NCI-H345 treated with DMSO at 0.1 percent for 48 hours (cell line): Measurements from ENCODE around the gene SRD5A3.

Experiments
- DNase-seq: peaks from one replicate; lab custom pipeline; 2025; ENCODE audit not compliant: unreplicated experiment; lab: John Stamatoyannopoulos, UW

Gene SRD5A3

DNA sequence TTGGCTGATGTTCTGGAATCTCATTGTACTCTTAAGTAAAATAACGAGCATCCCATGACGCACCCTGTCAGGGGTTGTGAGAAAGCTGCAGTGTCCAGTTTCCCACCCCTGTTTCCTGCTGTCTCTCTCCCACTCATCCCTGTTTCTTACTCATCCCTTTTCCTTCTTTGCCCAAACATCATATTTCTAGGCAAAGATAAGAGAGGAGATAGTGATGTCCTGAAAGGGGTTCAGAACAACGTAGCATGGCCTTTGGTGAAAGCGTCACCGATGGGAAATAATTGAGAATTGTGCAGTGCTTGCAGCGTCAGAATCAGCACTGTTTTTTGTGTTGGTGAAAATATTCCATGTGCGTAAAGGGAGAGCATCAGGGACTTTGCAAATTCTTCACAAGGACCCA lies 26.2 kb downstream of the SRD5A3 start:
- no peak for DNase-seq

DNA sequence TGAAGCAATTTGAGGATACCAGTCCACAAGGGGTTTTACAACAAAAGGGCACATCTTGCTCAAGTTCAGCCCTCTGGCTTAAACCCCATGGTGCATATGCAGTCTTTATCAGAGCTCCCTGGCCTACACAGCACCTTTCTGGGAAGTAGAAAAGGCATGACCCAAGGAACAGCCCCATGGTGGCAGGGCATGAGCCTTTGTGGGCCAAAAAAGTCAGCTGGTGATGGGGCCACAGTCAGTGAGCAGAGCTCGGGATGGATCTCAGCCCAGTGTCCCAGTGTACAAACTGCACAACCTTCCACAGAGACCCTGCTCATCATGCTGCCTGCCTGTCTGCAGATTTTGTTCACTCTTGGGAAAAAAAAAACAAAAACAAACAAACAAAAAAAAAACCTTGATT lies 27.4 kb downstream of the SRD5A3 start:
- no peak for DNase-seq

DNA sequence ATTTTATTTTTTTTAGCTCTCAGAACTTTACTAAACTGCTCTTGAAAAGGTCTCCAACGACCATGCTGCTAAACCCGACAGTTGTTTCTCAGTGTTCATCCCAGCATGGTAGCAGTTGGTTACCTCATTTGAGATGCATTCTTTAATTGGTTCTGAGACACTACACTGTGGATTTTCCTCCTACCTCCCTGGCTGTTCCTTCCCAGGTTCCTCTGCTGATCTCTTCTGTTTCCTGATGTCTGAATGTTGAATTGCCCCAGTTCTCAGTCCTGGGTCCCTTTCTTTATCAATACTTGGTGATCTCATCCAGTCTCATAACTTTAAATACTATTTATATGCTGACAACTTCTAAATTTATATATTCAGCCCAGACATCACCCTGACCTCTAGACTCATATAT lies 30.7 kb downstream of the SRD5A3 start:
- no peak for DNase-seq

DNA sequence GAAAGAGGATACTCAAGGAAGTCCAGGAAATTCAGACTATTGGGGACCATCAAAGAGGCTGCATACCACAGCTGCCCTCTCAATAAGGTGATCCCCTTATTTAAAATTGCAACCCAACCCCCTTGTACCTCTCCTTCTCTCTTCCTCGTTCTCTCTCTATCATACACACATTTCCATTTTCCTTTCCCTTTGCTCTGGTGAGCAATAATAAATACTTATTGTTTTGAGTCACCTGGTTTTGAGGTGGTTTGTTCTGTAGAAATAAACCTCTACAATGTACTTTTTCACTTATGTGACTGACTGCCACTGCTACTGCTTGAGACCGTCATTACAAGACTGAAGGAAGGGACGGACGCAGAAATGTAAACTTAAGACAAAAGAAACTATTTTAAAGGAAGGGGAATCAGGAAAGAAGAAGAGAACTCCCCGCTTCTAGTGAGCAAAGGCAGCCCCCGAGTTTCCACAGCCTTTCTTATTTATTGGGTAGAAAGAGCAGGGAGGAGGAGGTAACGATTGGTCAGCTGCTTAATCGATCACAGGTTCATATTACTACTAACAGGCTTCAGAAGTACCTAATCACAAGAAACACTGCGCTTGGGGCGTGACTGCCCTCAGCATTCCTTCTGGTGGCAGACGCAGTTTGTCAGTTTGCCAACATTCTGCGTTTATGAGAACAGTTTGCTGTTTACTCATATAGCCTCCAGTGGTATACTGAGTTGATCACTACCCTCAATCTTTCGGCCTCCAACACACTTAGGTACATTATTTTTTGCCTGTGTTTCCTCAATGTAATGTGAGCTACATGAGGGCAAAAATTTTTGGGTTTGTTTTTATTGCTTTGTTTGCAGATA lies 32.8 kb downstream of the SRD5A3 start:
- no peak for DNase-seq

DNA sequence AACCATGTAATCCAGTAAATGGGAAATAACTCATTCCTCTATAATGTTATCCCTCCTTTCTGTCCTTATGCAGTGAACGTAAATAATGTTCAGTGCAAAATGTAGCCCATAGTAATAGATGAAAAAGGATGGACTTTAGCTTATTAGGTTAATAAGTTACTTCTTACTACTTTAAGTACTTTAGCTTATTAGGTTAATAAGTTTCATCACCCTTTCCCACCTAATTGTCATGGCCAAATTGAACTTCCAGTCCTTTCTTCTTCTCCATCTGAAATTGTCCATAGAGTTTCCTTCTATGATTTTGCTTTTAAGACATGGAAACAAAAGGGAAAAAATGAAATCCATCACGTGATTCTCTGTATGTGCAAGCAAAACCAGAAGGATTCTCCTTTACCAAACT lies 34.5 kb downstream of the SRD5A3 start:
- no peak for DNase-seq

DNA sequence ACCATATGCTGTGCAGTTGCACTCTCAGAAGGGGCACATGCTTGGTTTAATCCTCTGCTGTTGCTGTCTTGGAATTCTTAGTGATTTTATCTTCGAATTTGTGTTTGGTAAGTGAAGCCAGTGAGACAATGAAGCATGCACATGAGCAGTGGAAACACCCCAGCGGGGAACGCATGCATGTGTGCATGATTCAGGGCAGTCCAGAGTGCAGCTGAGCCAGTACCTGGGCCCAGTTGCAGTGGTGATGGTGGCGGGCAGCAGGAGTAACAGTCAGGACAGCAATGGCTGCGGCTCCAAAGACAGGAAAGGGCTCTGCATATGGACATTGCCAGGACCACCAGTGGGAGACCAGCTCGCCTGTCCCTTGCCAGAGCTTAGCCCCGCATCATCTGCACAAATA lies 35.5 kb downstream of the SRD5A3 start:
- DNase-seq: no peak

DNA sequence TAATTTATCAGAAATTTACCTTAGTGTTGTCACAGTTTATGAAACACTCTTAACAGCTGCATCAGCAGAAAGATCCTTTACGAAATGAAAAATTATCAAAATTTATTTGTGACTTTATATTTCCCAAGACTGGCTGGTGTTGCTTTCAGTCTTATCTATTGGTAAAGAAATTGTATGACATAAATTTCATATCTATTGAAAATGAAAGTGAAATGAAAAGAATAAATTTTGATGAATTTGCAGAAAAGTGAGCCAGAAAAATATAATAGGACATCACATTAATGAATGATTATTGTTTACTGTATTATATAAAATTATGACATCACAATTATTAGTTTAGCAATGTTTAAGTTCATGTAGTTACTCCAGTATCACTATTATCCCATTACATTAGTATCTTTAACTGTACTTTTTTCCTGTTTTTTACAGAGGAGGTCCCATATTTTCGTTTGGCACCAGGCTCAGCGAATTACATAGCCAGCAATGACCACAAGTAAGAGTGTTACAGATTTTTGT lies 36.5 kb downstream of the SRD5A3 start:
- DNase-seq: no peak

DNA sequence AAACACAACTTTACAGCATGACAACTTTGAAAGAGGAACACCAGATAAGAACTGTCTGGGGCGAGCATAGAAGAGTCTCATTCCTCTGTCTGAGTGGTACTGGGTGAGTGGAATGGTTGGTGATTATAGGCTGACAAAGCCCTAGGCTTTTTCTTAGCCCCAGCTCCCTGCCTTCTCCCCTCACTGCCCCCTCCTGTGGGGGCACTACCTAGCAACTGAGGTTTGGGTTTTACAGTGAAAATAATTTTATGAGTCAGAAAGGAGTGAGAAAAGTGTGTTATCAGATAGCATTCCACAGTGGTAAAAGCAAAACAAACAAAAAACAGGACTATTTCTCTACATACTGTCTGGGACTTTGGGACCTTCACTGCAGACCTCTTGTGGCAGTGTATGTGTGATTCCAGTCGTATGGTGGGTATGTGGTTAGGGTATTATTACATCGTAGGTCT lies 39.2 kb downstream of the SRD5A3 start:
- no peak for DNase-seq

DNA sequence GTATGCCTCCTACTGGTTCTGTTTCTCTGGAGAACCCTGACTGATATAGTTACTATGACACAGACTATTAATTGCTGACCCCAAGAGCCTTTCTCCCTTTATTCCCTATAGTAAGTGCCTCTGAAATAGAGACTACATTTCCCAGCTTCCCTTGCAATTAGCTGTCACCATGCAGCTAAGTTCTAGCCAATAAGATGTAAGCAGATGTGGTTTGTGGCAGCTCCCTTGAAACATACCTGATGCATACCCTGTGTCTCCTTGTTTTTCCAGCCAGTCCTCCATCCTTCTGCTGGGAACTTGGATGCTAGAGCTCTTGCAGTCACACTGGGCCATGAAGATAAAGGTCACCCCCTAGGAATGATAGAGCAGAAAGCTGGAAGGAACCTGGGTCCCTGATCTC lies 40.0 kb downstream of the SRD5A3 start:
- no peak for DNase-seq

DNA sequence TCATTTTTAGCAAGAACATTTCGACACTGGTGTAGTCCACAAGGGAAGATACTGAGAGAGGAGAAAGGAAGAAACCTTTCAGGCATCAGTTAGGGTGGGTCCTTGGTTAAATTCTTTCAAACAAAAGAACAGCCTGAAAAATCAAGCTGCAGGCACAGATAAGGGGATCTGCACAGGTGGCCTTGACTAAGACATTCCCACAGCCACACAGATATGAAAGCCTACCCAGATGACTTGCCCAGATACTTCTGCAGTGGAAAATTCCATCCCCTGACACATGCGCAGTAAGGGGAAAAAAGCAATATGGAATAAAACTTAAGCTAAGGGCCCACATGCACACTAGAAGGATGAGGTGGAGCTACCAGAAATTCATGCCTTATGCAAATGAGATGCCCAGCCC lies 40.8 kb downstream of the SRD5A3 start:
- DNase-seq: no peak

DNA sequence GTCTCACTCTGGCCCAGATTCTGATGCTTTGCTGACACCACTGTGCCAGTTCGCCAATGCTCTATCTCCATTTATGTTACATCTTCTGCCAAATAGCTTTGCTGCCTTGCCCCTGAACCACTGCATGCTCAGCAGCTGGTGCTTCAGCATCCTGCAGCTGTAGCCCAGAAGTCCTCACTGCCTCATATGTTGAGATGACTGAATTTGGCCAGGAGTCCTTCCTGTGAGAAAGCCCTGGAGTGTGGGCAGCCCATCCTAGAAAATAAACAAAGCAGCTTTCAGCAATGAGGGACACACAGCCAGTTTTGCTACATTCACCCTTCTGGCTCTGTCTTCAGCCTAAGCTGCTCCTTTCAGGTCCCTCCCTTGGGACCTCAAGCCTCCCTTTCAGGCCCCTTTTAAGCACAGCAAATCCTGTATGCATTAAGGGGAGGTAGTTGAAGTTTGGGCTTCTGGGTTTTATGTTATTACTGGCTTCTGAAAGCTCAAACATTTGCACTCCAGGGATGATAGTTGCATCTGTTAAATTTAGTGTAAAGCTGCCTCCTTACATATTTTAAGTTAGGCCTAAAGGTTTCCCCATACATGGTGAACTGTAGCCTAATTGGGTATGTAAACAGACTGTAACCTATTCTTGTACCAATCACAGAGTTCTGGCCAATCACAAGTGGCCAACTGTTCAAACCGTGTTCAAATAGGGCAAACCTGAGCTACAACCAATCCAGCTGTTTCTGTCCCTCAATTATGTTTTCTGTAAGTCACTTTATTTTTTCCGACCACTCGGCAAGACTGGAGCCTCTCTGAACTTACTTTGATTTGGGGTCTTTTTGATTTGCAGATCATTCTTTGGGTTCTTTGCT lies 47.6 kb downstream of the SRD5A3 start:
- no peak for DNase-seq

DNA sequence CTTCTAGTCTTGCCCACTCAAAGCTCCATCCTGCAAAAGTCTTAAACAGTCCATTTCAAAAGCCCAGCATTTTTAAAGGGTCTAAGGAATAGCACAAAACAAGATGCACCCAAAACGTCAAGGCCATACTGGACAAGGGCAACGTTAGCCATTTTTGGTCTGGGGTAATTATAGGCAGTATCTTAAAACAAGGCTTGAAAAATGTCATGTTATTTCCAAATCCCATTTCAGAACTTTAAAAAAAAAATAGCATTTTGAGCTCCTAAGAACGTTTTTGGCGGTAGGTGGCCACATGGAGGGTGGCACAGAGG lies 49.1 kb downstream of the SRD5A3 start:
- no peak for DNase-seq

DNA sequence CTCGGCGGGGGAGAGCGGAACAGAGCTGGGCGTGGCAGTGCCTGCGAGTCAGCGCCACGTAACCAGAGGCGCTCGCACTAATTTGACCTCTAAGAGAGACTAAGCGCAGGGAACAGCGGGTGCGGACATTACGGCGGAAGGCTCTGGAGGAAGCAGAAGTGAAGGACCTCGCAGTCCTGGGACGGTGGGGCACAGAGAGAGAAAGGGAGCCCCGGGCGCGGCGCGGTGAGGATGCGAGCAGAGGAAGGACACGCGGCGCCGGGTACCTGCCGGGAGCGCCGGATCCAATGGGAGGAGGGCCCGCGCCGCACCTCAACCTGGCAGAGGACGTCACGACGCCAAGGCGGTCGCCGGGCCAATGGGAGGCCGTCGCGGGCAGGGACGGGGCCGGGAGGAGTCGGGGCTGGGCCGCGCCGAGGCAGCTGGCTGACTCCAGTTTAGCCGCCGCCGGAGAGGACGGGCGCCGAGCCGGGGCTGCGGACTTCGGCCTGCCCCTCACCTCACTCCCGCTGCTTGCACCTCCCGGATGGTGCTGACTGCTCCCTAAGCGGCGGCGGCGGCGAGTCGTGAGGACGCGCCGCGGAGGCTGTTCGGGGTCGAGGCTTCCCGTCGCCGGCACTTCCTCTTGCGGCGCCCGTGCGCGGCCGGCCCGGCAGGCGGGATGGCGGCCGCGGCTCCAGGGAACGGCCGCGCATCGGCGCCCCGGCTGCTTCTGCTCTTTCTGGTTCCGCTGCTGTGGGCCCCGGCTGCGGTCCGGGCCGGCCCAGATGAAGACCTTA lies 49.7 kb downstream of the SRD5A3 start, which contains the start of gene TMEM165:
TMEM165 (plus strand) TSS at position 429 of the 779 bp plus-strand sequence; CDS start at position 662, 233 bp downstream.
- DNase-seq: peak; percentile 78

DNA sequence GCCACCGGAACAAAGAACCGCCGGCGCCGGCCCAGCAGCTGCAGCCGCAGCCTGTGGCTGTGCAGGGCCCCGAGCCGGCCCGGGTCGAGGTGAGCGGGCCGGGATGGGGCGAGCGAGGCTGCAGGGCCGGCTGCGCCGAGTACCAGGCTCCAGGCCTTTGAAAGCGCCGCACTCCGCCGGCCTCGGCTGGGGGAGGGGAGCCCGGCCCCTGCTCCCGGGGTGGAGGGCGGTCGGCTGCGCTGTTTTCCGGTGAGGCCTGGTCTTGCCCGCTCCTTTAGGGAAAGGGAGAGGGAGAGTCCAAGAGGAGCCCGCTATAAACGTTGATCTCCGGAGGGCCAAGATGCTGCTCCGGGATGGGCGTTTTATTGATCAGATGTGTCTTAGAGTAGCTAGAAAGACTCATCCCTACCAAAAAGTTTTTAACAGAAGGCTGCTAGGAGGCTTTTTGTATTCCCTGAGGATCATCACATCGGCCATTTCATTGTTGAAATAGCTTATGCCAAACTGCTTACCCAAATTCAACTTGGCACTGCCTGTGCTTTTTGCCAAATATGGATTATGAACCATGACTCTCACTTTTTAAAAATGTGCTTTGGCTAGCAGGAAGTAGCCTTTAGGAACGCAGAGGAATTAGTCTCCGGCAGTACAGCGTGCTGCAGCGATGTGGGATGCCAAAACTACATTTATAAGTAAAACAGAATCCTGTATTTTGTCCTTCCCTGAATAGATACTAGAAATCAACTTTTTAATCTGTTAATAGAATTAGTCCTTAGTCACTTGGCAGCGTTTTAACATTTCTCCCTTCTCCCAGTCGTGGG lies 50.5 kb downstream of the SRD5A3 start:
- DNase-seq: no peak

DNA sequence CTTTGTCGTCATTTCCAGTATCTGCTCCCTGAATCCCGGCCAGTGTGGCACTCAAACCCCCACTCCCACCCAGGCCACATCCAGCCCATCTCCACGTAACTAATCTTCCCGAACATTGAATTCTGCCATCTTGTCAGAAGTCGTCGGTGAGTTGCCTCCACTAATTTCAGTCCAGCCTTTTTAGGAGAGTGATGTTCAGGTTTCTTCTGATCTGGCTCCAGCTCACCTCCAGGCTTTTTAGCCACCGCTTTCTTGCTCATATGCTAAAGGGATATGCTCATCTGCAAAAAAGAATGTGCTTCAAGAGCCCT lies 51.0 kb downstream of the SRD5A3 start:
- DNase-seq: no peak

DNA sequence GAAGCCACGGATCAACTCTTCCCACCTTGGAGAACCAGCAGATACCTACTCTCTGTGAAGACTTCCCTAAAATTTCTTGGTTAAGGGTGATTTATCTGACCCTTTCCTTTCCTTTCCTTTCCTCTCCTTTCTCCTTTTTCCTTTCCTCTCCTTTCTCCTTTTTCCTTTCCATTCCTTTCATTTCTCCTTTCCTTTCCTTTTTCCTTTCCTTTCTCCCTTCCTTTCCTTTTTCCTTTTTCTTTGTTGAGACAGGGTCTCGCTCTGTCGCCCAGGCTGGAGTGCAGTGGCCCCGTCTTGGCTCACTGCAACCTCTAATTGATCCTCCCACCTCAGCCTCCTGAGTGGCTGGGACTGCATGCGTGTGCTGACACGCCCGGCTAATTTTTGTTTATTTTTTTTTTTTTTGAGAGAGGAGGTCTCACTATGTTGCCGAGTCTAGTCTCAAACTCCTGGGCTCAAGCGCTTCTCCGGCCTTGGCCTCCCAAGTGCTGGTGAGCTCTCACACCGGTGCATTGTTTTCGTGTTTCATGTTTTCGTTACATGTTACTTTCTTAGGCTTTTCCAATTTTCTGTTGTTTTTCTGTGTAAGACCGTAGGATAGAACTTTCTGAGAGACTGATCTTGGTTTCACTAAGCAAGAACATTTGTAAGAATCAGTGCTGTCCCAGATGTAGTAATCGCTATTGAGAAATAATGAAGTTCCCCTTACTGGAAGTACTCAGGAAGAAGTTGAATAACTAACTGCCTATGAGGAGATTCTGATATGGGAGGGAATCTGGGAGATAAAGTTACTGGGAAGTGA lies 51.7 kb downstream of the SRD5A3 start:
- DNase-seq: no peak

DNA sequence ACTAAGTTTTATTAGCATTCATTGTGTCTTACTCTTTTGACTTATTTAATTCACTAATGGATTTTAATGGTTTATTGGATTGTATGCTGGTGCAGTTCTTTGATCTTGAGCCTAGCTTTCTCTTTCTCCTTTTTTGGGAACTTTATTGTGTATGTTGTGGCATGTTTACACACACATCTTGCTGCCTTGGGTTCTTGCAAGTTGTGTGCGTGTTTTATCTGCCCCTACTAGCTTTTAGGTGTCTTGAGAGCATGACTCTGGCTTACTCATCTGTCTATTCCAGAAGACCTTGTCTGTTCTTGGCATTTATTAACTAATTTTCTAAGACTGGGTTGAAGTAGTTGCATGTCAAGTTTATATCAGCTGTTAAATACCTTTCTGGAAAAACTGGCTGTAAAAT lies 52.4 kb downstream of the SRD5A3 start:
- DNase-seq: no peak

DNA sequence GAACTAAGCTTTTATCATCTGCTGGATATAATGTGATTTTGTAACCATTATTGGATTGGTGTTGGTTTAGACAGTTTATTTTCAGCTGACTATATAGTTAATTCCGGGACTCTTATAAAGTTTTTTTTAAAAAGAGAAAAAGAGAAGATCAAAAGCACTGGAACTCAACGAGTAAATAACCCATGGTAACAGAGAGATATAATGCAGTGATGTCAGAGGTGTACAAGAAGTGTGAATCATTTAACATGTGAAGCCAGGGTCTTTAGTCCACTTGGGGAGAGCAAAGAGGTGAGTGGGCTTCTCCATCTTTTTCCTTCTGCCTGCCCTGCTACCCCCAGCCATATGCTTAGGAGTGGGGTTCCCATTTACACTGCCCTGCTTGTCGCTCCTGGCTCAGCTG lies 52.9 kb downstream of the SRD5A3 start:
- DNase-seq: no peak

DNA sequence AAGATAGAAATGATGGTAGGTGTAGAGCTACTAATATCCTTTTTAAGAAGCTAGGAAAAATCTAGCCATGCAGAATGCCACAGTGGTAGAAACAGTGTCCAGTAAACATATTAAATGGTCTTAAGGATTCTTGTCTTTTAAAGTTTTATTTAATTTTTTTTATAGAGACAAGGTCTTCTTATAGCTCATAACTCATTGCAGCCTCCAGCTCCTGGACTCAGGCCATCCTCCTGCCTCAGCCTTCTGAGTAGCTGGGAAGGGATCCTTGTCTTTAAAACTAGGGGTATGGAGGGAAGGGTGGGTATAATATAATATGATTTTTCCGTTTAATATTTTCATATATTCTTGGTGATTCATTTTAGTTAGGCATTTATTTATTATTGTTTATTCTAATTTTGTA lies 53.5 kb downstream of the SRD5A3 start:
- no peak for DNase-seq

DNA sequence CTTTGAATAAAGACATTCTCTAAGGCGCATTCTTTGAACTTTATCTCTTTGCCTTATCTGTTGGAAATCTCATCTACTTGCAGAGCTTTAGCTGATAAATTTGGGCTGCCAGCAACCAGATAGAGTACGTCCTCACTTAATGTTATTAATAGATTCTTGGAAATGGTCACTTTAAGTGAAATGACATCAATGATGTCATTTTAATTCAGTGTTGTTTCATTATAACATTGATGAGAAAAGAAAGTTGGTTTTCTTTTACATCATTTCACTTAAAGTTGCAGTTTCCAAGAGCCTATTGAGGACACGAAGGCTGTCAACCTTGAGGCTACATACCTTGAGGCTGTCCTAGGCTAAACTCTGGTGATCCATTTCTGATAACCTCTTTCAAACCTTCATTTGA lies 59.0 kb downstream of the SRD5A3 start:
- no peak for DNase-seq
